ENCODE results near the gene TENM4. TPM values are rescaled to one million over a fixed set of nuclear protein-coding genes. Genes with fewer than 3 reads are reported as not detected.

Gene TENM4
- polyA plus RNA-seq, 1 of the 3 experiments (the other 2 are of a cell fraction): 16.7 TPM

DNA sequence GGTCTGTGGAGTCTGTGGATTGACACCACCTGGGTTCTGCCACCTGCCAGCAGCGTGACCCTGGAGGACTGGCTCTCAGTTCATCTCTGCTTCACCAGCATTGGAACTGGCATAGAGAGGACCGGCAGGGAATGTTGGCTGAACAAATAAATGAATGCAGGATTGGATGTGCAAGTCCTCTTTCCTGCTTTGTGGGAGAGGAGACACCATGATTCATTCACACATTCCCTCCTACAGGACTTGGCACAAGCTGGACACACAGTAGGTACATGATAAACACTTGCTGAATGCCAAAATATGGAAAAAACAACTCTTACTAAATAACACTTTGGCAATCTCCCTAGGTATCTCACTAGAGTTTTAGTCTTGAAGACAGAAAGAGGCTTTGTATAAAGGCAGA, 749.6 kb downstream of the TENM4 start:
- H3K4me1 ChIP-seq (ENCODE audit: control insufficient read depth in 1 of 2, insufficient read depth in 2 of 2, low read depth in 1 of 2, low read length in 1 of 2): peaks cover 0 to 10% of the 10 kb centered on the region in 2 experiments; a peak in 2 of 4 replicates
- no peak overlapping the region; a peak in 1 of 4 replicates for H3K27ac ChIP-seq (ENCODE audit: low read depth in 2 of 2, low read length in 1 of 2)
- no peak for DNase-seq
- H3F3A ChIP-seq (replicated peaks; ENCODE audit: insufficient read depth): no peaks in the 10 kb centered on the region
- H3K9me2 ChIP-seq: no peaks in the 10 kb centered on the region
- WGBS (ENCODE audit: low lambda C conversion rate): 85% methylated on average over 2 of the region's 2 CpGs
- H3K4me2 ChIP-seq: no peak overlapping the region
- H3K79me2 ChIP-seq (ENCODE audit: insufficient read depth): no peaks in the 10 kb centered on the region
- no peak for TF ChIP-seq GABPA (IDR thresholded peaks at IDR 0.05; ENCODE audit: low read depth)
- TF ChIP-seq RFX5 (IDR thresholded peaks at IDR 0.05; ENCODE audit: low read length): no peak
- TF ChIP-seq ZBTB33 (IDR thresholded peaks at IDR 0.05; ENCODE audit: borderline replicate concordance, low read depth): no peak
- TF ChIP-seq, protein P1, sequence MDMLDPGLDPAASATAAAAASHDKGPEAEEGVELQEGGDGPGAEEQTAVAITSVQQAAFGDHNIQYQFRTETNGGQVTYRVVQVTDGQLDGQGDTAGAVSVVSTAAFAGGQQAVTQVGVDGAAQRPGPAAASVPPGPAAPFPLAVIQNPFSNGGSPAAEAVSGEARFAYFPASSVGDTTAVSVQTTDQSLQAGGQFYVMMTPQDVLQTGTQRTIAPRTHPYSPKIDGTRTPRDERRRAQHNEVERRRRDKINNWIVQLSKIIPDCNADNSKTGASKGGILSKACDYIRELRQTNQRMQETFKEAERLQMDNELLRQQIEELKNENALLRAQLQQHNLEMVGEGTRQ (IDR thresholded peaks at IDR 0.05; ENCODE audit: borderline replicate concordance, low read depth, low read length): no peak
- TF ChIP-seq MEF2A (IDR thresholded peaks at IDR 0.05; ENCODE audit: borderline replicate concordance, low read depth): no peak
- TF ChIP-seq RXRA (IDR thresholded peaks at IDR 0.05; ENCODE audit: borderline replicate concordance, low read depth): no peak
- TF ChIP-seq SIN3A (IDR thresholded peaks at IDR 0.05; ENCODE audit: borderline replicate concordance, low read depth, low read length): no peak
- TF ChIP-seq FOXJ3 (CRISPR knock-in tag; IDR thresholded peaks at IDR 0.05): no peak
- TF ChIP-seq YY1 (IDR thresholded peaks at IDR 0.05; ENCODE audit: low read depth): no peak
- TF ChIP-seq GATA2 (CRISPR knock-in tag; IDR thresholded peaks at IDR 0.05): no peak
- no peak for TF ChIP-seq TAF1 (IDR thresholded peaks at IDR 0.05; ENCODE audit: borderline replicate concordance, low read depth, low read length)
- TF ChIP-seq TCF12 (IDR thresholded peaks at IDR 0.05): no peak
- no peak for TF ChIP-seq MAX (IDR thresholded peaks at IDR 0.05; ENCODE audit: low read depth)
- TF ChIP-seq POLR2AphosphoS5 (IDR thresholded peaks at IDR 0.05; ENCODE audit: low read depth, low read length): no peak
- TF ChIP-seq REST (IDR thresholded peaks at IDR 0.05; ENCODE audit: low read depth, low read length): no peak
- no peak for TF ChIP-seq RAD21 (IDR thresholded peaks at IDR 0.05; ENCODE audit: low read length)
- TF ChIP-seq FOSL2 (IDR thresholded peaks at IDR 0.05; ENCODE audit: borderline replicate concordance, low read depth): no peak
- TF ChIP-seq EP300 (IDR thresholded peaks at IDR 0.05; ENCODE audit: borderline replicate concordance in 1 of 2, low read depth in 1 of 2, low read length in 1 of 2): no peak
- TF ChIP-seq IRF3 (IDR thresholded peaks at IDR 0.05; ENCODE audit: low read depth, low read length): no peak
- ChIA-PET POLR2A (no interaction called here), CTCF (no interaction called here)
- H3K9ac ChIP-seq: no peak overlapping the region
- H2AFZ ChIP-seq (ENCODE audit: low read depth): no peak overlapping the region
- H3K4me3 ChIP-seq (ENCODE audit: low read depth in 2 of 2, low read length in 1 of 2): no peak overlapping the region
- H3K9me3 ChIP-seq: no peaks in the 10 kb centered on the region
- no peaks in the 10 kb centered on the region for H4K20me1 ChIP-seq (ENCODE audit: insufficient read depth)
- no peaks in the 10 kb centered on the region for H3K27me3 ChIP-seq (ENCODE audit: insufficient read depth)
- peaks cover 0 to 14% of the 10 kb centered on the region in 2 experiments for H3K36me3 ChIP-seq (replicated peaks in 1 of 2; ENCODE audit: control insufficient read depth in 1 of 2, insufficient read depth in 2 of 2, low read length in 1 of 2)

Data from SK-N-SH (cell line).